ENCODE measurements around the gene IGF1R.
"Not testable (repeated sequence)": the region's sequence is repeated elsewhere in the genome, so short reads cannot be mapped to it uniquely, and the experiment has no call there.

IGF1R gene

DNA sequence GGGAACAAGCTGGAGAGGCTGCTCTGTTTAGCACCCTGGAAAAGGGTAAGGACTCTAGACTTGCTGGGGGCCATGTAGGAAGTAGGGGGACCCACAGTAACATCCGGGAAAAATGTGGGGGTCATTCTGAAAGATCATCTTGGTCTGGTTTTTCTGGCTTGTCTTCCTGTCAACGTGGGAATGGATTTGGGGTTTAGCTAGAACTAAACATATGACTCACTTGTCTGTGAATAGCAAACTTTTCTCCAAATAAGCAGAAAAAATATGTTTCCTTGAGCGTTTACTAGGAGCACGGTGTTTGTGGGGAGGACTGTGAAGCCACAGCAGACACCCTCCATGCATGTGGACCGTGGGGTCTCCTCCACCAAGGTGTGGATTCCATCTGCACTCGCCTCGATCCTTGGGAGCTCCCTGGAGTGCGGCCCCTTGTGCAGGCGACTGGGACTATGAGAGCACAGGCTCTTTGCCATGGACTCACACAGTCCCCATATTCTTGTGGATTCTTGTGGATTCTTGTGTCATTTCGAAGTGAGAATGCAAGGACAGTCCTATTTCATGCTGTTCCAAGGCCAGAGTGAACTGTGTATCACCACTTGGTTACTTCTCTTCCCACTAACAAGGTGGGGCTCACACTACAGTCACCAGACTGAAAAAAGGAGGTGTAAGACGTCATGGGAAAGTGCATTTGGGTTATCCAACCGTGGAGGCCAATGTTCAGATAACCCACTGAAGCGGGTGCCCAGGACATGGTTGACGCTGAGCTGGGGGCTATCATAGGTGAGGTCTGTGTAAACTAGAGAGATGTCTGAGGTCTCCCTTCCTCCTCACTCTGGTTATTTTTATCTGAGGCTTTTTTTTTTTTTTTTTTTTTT lies 333.7 kb downstream of the IGF1R start:
- DNase-seq: no peak

DNA sequence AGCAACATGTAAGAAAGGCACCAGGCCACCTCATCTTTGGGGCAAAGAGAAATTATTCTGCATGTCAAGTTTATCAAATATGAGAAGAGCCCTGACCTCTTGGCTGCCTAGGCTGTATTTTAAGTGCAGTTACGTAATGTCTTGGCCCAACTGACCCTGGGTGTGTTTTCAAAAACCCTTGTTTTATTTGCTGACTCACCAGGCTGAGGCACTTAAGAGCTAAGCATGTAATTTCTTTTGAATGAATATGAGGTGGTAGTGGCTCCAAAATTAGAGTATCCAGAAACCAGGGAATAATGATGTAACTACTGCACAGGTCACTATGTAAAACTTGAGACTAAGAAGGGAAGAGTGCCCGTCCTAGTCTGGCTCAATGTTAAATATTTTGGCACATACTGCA lies 335.0 kb downstream of the IGF1R start:
- no peak for DNase-seq

DNA sequence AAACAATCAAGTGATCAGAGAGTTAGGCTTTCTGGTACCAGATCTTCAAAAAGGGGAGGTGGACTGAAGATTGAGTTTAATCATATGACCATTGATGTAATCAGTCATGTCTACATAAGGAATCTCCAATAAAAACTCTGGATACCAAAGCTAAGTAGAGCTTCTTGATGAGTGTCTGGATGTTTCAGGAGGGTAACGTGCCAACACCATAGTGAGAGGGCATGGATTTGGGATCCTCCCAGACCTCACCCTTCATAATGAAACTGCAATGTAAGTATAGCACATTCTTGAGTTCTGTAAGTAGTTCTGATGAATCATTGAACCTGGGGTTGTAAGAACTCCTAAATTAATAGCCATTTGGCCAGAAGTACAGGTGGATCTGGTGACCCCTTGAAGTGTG lies 337.9 kb downstream of the IGF1R start:
- no peak for DNase-seq

DNA sequence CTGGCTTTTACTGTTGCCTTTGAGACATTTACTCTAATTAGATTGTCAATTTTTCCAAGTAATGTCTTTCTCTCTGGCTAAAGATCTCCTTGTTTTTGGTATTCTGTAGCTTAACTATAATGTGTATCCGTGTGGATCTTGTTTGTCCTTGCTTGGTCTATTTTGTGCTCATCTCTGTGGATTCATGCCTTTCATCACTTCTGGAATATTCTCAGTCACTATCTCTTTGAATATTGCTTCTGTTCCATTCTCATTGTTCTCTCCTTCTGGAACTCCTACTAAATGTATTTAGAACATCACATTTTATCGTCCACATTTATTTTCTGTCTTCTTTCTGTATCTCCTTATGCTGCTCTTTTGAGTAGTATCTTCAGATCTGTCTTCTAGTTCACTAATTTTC lies 346.6 kb downstream of the IGF1R start:
- DNase-seq: no peak

DNA sequence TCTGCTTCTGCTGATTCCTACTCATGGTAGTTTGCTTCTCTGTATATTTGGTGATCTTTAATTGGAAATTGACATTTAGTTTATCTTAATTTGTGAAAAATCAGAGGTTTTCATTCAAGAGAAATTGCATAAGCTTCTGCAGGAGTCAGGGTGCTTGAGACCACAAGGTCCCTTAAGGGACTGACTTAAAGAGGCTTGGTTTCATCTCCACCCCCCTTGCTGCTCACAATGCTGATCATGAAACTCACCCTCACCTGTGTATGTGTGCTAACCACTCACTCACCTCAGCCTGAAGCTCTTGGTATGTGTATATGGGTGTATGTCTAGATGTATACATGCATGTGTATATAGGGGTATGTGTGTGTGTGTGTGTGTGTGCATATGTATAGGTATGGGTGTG lies 347.8 kb downstream of the IGF1R start:
- no peak for DNase-seq

DNA sequence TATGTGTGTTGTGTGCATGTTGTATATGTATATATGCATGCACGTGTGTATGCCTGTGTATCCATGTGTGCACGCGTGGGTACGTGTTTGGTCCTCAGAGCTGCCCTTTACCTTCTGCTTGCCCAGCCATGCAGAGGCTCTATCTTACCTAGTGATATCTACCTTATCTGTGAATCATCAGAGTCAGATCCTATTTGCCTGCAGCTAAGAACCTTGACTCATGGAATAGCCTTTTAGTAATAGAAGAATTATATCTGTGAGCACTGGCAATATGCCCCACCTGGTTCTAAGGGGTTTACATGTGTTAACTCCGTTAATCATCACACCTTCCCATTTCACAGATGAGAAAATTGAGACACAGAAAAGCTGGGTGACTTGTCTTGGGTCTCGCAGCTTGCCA lies 348.3 kb downstream of the IGF1R start:
- no peak for DNase-seq

DNA sequence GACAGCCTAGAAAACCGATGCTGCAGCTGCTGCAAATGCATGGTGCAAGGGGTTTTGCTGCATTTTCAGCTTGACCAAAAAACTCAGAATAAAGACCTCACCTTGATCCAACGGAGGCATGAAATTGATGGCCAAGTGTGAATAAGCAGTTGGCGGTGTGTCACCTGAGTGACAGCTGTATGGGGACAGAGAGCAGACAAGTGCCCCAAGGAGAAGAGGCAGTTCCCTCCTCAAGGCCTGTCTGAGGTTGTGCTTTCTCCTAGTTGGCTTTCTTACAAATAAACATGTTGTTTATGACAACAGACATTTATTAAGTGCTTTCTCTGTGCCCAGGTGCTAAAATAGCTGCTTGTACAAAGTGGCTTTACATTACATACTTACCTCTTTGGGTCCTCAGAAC lies 349.0 kb downstream of the IGF1R start:
- DNase-seq: no peak

DNA sequence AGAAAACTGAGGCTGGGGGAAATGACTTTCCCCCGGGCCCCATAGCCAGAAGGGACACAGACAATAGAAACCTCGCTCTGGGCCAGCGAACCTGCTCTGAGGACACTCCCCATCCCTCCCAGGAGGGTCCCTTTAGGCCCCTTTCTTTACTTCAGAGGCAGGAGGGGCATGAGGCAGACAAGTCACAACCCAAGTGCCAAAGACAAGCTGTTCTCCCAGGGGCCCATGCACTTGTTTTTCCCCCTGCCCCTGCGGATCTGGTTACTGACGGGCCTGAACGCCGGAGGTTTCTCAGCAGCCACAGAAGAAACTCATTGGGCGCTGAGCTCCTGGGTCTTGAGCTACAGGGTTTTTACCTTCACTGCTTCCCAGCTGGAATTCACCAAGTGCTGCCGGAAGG lies 349.4 kb downstream of the IGF1R start:
- DNase-seq: no peak

DNA sequence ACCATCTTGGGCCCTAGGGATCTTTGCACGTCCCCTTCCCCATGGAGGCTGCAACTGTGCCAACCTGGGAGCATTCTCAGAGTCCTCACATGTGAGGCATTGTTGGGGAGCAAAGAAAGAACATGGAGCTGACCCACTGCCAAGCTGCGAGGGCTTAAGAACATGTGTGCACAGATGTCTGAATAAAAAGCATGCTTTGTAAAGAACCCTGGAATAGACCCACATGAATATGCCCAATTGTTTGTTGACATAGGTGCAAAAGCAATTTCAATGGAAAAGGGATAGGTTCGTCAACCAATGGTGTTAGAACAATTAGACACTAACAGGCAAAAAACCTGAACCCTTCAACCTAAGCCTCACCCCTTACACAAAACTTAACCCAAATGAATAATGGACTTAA lies 349.9 kb downstream of the IGF1R start:
- no peak for DNase-seq

DNA sequence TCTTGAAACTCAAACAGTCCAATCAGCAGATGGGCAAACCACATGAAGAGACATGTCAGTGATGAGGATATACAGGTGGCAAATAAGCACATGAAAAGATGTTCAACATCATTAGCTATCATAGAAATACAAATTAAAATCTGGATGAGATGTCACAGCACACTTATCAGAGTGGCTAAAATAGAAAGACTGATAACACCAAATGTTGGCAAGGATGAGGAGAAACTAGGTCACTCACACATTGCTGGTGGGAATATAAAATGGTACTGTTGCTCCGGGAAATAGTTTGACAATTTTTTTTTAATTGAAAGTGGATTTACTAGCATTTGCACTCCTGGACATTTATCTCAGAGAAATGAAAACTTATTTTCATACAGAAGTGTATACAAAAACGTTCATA lies 350.9 kb downstream of the IGF1R start:
- DNase-seq: no peak

DNA sequence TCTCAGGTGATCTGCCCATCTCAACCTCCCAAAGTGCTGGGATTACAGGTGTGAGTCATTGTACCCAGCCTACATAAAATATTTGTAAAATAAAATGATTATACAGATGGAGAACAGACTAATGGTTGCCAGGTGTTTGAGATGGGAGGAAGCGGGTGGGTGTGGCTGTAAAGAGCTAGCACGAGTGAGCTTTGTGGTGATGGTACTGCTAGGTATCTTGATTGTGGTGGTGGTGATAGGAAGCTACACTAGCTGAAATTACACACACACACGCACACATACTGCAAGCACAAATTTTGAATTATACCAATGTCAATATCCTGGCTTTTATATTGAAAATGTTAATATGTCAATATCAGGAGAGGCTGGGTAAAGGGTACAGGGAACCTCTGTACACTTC lies 353.9 kb downstream of the IGF1R start:
- no peak for DNase-seq

DNA sequence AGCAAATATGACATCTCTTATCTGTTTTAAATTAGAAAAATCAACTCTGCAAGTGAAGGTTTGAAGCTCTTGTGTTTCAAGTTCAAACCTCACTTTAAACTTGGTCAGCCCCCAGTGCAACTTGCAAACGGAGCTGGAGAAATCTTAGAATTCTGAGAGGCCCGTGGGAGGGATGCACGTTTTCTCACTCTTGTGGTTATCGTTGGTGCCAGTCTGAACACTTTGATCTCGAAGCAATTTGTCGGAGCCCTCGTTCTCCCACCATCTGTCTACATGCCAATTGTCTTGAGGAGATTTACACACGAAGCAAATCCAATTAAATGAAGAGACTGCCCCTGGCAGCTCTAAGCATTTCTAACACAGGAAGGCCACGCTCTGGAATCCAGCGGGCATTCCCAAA lies 355.0 kb downstream of the IGF1R start:
- not testable (repeated sequence) for DNase-seq

DNA sequence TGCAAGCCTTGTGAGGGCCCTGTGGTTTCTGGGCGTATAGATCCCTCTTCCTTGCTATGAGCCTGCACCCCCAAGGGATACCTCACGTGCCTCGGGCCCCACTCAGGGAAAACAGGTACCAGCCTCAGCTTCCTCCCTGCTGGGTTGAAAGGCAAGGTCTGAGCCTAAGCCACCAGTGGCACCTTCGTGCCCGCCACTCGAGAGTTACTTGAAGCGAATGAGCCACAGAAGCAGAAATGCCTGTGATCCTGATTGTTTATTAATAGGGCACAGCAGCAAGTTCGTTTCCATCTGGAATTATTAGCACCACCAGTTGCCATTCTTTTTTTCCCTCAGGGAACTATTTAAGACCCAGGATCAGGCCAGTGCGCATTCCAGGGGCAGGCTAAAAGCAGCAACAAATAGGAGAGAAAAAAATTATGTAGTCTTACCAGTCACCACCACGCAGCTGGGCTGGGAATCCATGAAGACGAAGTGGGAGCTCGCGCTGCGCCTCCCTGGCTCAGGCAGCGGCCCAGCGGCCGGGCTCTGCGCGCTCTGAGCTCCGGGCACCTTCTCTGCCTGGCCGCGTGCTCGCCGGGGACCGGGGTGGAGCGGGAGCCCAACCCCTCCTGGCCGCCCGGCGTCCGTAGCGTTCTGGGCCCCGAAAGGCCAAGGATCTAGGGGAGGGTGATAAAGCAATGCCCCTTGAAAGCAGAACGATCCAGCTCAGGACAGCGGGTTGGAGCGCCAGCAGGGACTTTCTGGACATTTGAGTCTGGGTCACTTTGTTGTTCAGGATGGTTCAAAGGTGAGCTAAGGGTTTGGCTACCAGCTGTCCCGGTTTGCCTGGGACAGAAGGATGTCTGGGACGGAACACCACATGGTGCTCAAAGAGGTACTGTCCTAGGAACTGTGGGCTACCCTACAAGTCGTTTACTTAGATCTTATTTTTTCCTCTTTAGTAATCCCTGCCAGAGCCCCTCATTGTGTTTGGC lies 356.9 kb downstream of the IGF1R start:
- DNase-seq: not testable (repeated sequence)

DNA sequence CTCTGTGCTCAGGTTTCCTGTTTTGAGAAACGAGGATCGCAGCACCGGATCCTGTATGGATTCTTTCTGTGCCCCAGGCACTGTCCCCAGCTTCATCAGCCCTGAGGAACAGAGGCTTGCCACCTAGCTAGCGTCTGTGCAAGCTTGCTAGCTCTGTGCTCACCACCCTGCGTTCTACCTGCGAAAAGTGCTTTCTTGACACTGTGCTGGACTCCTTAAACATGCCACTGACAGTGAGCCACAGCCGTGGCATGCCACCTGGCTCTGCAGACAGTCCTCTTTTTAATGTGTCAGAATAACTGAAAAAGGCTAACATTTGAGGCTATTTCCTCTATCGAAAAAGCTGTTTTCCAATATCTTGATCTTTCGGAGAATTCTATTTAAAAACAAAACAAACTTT lies 357.8 kb downstream of the IGF1R start:
- DNase-seq: no peak

DNA sequence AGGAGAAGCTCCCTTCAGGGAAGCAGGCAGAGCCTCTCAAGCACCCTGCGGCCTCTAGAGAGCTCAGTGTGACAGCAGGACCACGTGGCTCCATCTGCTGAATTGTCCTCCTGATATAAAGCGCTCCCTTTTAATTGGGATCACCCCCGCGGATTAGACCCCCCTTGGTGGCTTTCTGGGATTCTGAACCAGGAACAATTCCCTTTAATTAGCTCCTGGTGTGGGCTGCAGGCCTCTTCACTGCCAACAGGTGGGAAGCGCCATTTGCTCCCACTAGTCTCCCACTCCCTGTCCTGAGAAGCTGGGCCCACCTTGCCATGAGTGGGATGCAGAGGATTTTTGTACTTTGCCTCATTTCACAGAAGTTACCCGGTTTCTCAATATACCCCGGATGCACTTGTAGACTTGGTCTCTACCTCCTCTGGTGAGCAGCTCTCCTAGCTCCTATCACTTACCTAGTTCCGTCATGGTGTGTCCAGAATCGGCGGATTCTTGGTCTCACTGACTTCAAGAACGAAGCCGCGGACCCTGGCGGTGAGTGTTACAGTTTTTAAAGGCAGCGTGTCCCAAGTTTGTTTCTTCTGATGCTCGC lies 358.7 kb downstream of the IGF1R start:
- DNase-seq: no peak

DNA sequence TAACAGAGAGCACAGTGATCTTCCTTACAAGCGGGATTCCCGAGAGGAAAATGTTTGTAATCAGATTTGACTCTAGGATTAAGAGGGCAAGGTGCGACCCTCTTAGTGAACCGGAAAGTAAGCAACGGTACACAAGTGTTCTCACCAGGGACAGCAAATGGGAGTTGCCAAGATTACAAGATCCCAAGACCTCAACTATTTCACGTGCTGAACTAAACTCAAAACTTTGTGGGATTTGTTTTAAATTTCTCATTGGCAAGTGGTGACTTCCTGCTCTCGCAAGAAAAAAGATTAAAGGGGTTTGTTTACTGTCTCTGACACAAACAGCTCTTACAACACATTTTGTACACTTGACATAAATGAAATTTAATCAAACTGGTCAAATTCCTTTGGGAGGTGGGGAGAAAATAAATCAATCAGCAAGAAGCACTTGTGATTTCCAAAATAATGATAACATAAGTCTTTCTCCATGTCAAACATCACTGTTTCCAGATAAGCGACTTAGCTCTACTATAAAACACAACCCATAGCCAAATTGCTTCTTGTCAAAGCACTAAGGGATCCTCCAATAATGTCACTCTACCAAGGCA lies 361.5 kb downstream of the IGF1R start:
- DNase-seq: no peak

DNA sequence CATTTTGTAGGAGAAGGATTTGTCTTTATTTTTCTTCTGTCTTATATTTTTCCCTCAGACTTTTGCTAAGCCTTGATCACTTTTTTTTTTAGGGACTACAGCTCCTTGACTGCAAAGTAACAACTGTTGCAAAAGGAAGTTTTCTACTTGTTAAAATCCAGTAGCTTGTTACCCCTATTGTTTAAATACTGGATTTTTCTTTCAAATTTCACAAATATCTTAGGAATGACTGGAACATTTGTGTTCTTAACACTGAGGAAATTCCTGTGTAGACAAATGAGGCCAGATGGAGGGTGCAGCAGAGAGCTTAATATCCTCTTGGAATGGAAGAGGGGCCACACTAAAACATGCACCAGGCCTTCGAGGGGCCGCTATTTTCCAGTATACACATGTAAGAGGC lies 362.4 kb downstream of the IGF1R start:
- no peak for DNase-seq
